ENCODE data around the gene SLC10A6. TPM values are rescaled to one million over a fixed set of nuclear protein-coding genes. Genes with fewer than 3 reads are reported as not detected.

SLC10A6 gene
- total and polyA plus RNA-seq, 2 of the 13 experiments (the other 11 are each of a cell fraction or from before 2014, with no cell fraction given): not detected

DNA sequence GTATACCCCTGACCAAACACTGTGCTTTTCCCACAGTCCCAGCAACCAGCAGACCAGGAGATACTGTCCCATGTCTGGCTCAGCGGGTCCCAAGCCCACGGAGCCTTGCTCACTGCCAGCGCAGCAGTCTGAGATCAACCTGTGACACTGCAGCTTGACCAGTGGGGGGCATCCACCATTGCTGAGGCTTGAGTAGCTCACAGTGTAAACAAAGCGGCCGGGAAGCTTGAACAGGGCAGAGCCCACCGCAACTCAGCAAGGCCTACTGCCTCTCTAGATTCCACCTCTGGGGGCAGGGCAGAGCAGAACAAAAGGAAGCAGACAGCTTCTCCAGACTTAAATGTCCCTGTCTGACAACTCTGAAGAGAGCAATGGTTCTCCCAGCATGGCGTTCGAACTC is 58.1 kb downstream of the SLC10A6 start (continued):
- TF ChIP-seq ZBTB14 (CRISPR knock-in tag; IDR thresholded peaks at IDR 0.05) (0 out of 2 replicates have a peak, but pooled peaks have one; percentile 21), ZBTB4 (CRISPR knock-in tag; IDR thresholded peaks at IDR 0.05; ENCODE audit: borderline replicate concordance) (no peak), SMARCE1 (IDR thresholded peaks at IDR 0.05; ENCODE audit: borderline replicate concordance) (no peak), SAFB2 (CRISPR knock-in tag; IDR thresholded peaks at IDR 0.05; ENCODE audit: borderline replicate concordance, low read depth) (no peak), KDM5B (CRISPR knock-in tag; IDR thresholded peaks at IDR 0.05; ENCODE audit: borderline replicate concordance) (no peak), HOMEZ (CRISPR knock-in tag; IDR thresholded peaks at IDR 0.05; ENCODE audit: low read depth) (no peak), EP300 (IDR thresholded peaks at IDR 0.05; ENCODE audit: low read depth in 2 of 2, low read length in 2 of 2) (no peak), EP300 (CRISPR knock-in tag; IDR thresholded peaks at IDR 0.05; ENCODE audit: borderline replicate concordance) (no peak), ZNF841 (CRISPR knock-in tag; IDR thresholded peaks at IDR 0.05; ENCODE audit: borderline replicate concordance) (no peak), IRX3 (CRISPR knock-in tag; IDR thresholded peaks at IDR 0.05; ENCODE audit: borderline replicate concordance, low read depth) (no peak), ZNF777 (CRISPR knock-in tag; IDR thresholded peaks at IDR 0.05) (no peak), MAZ (IDR thresholded peaks at IDR 0.05; ENCODE audit: borderline replicate concordance, low read depth, low read length) (no peak), MAZ (CRISPR knock-in tag; IDR thresholded peaks at IDR 0.05; ENCODE audit: low read depth) (0 out of 2 replicates have a peak, but pooled peaks have one; percentile 34), RERE (CRISPR knock-in tag; IDR thresholded peaks at IDR 0.05; ENCODE audit: low read depth) (no peak), ZNF292 (CRISPR knock-in tag; IDR thresholded peaks at IDR 0.05; ENCODE audit: borderline replicate concordance, low read depth) (no peak; the same call in 1 of the 2 replicates)
- TF ChIP-seq, protein P1, sequence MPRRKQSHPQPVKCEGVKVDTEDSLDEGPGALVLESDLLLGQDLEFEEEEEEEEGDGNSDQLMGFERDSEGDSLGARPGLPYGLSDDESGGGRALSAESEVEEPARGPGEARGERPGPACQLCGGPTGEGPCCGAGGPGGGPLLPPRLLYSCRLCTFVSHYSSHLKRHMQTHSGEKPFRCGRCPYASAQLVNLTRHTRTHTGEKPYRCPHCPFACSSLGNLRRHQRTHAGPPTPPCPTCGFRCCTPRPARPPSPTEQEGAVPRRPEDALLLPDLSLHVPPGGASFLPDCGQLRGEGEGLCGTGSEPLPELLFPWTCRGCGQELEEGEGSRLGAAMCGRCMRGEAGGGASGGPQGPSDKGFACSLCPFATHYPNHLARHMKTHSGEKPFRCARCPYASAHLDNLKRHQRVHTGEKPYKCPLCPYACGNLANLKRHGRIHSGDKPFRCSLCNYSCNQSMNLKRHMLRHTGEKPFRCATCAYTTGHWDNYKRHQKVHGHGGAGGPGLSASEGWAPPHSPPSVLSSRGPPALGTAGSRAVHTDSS (CRISPR knock-in tag; conservative IDR thresholded peaks at IDR 0.05): 0 out of 2 replicates have a peak, but pooled peaks have one; percentile 77
